K562 (cell line): Measurements from ENCODE around the gene CNOT6. TPM values are rescaled to one million over a fixed set of nuclear protein-coding genes. Genes with fewer than 3 reads are reported as not detected.

Experiments
- E2F6 ChIP-seq, 2 experiments: IDR thresholded peaks; 2 replicates each; pipeline ENCODE4 v1.6.1; 2011; ENCODE audit warnings: borderline replicate concordance in 1 of 2, control low read depth in 1 of 2, low read depth in 1 of 2, low read length in 1 of 2, mild to moderate bottlenecking in 1 of 2, mixed read lengths in 1 of 2, moderate library complexity in 1 of 2; ENCODE audit not compliant: insufficient read depth in 1 of 2, insufficient read length in 1 of 2, poor library complexity in 1 of 2, severe bottlenecking in 1 of 2; ENCODE audit errors: extremely low read depth in 1 of 2
- FOSL1 ChIP-seq: fragments of 200-800 bp; sonication (Bioruptor generic); conservative IDR thresholded peaks from 2 replicates; pipeline ENCODE4 v1.6.1; 2016; ENCODE audit warnings: missing genetic modification characterization, missing compliant biosample characterization
- JUND ChIP-seq, 2 experiments: IDR thresholded peaks; 2 replicates in 1 of 2; 3 replicates in 1 of 2; pipeline ENCODE4 v1.6.1; 2011; ENCODE audit warnings: borderline replicate concordance in 2 of 2, low read depth in 2 of 2, low read length in 2 of 2, improper control_type of control experiment in 1 of 2, missing biosample characterization in 1 of 2, missing genetic modification characterization in 1 of 2, missing genetic modification reagents in 1 of 2
- MGA ChIP-seq: fragments of 450-650 bp; IDR thresholded peaks from 2 replicates; pipeline ENCODE4 v1.6.1; 2016; ENCODE audit warnings: mild to moderate bottlenecking, moderate library complexity
- RB1 ChIP-seq: fragments of 450-650 bp; IDR thresholded peaks from 2 replicates; pipeline ENCODE4 v1.6.1; 2017; ENCODE audit warnings: low read depth, mild to moderate bottlenecking
- SNAPC5 ChIP-seq: fragments of 250-450 bp; sonication (Bioruptor Pico); IDR thresholded peaks from 2 replicates; pipeline ENCODE4 v1.8.0; 2021; ENCODE audit warnings: moderate library complexity, mild to moderate bottlenecking, inconsistent platforms
- UBTF ChIP-seq, 2 experiments: IDR thresholded peaks; 2 replicates each; pipeline ENCODE4 v1.6.1; 2012; ENCODE audit warnings: improper control_type of control experiment in 2 of 2, low read depth in 2 of 2, low read length in 2 of 2, borderline replicate concordance in 1 of 2
- ZNF57 ChIP-seq: fragments of 450-650 bp; formaldehyde crosslinking; IDR thresholded peaks from 2 replicates; pipeline ENCODE4 v1.4.0; 2020; ENCODE audit warnings: mild to moderate bottlenecking, moderate library complexity
- ZZZ3 ChIP-seq: fragments of 450-650 bp; IDR thresholded peaks from 2 replicates; pipeline ENCODE4 v1.6.1; 2016; ENCODE audit warnings: antibody characterized with exemption, mild to moderate bottlenecking, moderate library complexity
- polyA plus RNA-seq, 8 experiments: library from polyadenylated mRNA; depleted of rRNA in 4 of 8; stranded (reverse) in 5 of 8; unstranded in 3 of 8; fragments of >200 nt; fragmentation: Nextera tagmentation in 2 of 8; fragmentation: Illumina TruSeq in 1 of 8; extraction: Ambion mirVana in 2 of 8; extraction: Trizol in 1 of 8; gene quantifications; 2 replicates each; pipeline versions ENCODE4 v1.2.1 to v1.2.3, GENCODE V29; 2011 to 2014; ENCODE audit warnings: inconsistent platforms in 1 of 8, missing spikeins in 1 of 8
- total RNA-seq, 7 experiments: library from RNA; depleted of rRNA in 6 of 7; stranded (reverse); fragments of >200 nt in 6 of 7; fragmentation: Illumina TruSeq in 2 of 7; extraction: Trizol in 2 of 7; gene quantifications; 2 replicates each; pipeline versions ENCODE4 v1.2.1 to v1.2.3, GENCODE V29; 2011 to 2021; ENCODE audit warnings: low replicate concordance in 1 of 7

Gene CNOT6
- total and polyA plus RNA-seq, 9 of the 15 experiments (the other 6 are each of a cell fraction or from before 2014, with no cell fraction given), result 4.9 to 32.4 (median 14.0) TPM

GRCh38 chr5:180611140-180611850 lies 117.1 kb downstream of the CNOT6 start (continued):
- TF ChIP-seq MGA (peak; percentile 53; the same call in 1 of the 2 replicates), E2F6 (IDR thresholded peaks at IDR 0.05; ENCODE audit: borderline replicate concordance in 1 of 2, extremely low read depth in 1 of 2, insufficient read depth in 1 of 2, insufficient read length in 1 of 2, low read depth in 1 of 2, low read length in 1 of 2, poor library complexity in 1 of 2, severe bottlenecking in 1 of 2) (peak; percentile 17 to 34), FOSL1 (no peak), SNAPC5 (CRISPR knock-in tag) (no peak), ZZZ3 (no peak), UBTF (IDR thresholded peaks at IDR 0.05; ENCODE audit: borderline replicate concordance in 1 of 2, low read depth in 2 of 2, low read length in 2 of 2) (0 out of 4 replicates have a peak, but pooled peaks of 1 of the 2 experiments have one; percentile 44), ZNF57 (no peak), JUND (IDR thresholded peaks at IDR 0.05; ENCODE audit: borderline replicate concordance, low read depth, low read length) (peak; percentile 58; the same call in 1 of the 2 replicates), JUND (tag; IDR thresholded peaks at IDR 0.05; ENCODE audit: borderline replicate concordance, low read depth, low read length) (no peak), RB1 (peak; percentile 75)
